ENCODE measurements around the gene NOM1. TPM values are rescaled to one million over a fixed set of nuclear protein-coding genes. Genes with fewer than 3 reads are reported as not detected.

NOM1 gene
- total RNA-seq, 2 donors from 2014 or later = 28.9 to 68.1 TPM

DNA sequence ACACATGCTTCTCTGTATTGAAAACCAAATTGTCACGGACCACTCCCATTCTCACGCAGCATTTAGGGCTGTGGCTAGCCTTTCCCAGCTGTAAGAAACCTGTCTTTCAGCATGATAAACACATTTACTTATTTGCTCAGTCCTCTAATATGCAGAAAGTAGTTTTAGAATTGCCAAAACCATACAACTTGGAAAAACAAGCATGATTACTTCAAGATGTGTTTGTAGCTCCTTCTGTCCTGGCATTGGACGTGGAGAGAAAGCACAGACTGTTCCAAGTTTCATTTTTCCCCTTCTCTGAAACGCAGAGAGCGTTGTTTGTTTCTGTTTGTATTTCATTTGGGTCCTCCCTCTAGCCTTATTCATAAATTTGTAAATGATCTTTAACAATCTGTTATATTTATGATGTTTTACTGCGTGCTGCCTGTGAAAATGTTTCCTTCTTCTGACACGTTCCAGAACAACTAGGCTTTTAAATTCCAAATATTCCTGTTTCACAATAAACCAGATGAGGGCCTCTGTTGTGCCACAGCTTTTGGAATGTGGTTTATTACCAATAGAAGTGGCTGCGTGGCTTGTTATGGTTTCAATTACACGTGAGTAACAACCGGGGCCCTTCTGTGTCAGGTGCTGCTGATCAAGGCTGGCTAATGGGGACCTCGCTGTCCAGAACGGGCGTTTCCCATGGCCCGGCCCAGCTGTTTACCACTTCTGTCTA is 34.8 kb downstream of the NOM1 start:
- Mint-ChIP-seq H3K9me3 (no peaks in the 10 kb centered on the region), H3K27ac (no peak overlapping the region), H3K27me3 (no peaks in the 10 kb centered on the region), H3K36me3 (no peaks in the 10 kb centered on the region), H3K4me1 (ENCODE audit: low read depth in 2 of 2) (no peaks in the 10 kb centered on the region), H3K4me3 (no peak overlapping the region)
- ATAC-seq (no peak), DNase-seq (ENCODE audit: low spot score) (no peak)

DNA sequence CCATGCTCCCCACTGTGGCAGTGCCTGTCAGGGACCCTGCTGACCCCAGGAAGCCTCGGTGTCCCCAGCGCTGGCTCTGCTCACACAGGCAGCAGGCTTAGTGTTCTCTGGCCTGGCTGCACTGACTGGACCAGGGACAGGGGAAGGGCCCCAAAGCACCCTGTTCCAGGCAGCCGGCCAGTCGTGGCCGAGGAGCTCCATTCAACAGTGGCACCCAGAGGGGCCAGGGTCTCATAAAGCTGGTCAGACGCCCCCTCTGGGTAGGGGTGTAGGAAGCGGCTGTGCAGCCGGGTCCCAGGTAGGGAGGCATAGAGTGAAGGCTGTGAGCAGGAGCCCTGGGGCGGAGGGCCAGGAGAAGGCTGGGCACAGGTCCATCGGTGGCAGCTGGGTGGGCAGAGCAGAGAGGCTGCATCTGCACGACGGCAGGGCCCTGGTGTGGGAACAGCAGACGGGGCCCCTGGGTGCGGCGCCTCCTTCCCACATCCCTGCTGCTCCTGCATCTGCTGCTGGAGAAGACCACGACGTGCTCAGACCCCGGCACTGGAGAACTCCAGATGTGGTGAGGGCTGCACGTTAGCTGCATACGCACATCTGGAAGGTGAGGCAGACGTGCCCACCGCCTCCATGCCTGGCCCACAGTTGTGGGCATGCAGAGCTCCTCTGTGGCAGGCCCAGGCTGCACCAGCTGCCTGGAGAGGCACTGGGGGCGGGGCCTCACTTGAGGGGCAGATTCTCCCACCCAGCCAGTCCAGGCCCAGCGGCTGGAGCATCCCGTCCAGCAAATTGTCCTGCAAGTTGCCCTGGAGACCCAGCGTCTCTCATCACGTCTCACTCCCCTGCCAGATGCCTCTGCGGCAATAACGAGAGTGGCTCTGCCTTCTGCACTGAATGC is 35.8 kb downstream of the NOM1 start:
- H3K4me1 Mint-ChIP-seq (ENCODE audit: low read depth in 2 of 2) = no peaks in the 10 kb centered on the region
- peak; percentile 40 to 45 for ATAC-seq
- H3K9me3 Mint-ChIP-seq = no peaks in the 10 kb centered on the region
- no peak overlapping the region for H3K4me3 Mint-ChIP-seq
- H3K27ac Mint-ChIP-seq = no peak overlapping the region
- DNase-seq (ENCODE audit: low spot score) = peak; percentile 57
- H3K27me3 Mint-ChIP-seq = no peaks in the 10 kb centered on the region
- no peaks in the 10 kb centered on the region for H3K36me3 Mint-ChIP-seq

DNA sequence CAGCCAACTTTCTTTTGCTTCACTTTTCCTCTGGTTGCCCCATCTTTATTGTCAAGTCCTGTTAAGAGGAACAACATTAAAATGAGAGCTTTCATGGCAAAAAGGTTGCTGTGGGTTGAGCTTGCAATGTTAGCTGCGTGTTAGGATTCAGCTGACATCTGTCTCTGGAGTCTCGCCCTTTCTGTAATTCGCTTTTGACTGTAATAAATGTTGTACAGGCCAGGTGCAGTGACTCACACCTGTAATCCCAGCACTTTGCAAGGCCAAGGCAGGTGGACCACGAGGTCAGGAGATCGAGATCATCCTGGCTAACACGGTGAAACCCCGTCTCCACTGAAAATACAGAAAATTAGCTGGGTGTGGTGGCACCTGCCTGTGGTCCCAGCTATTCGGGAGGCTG is 36.9 kb downstream of the NOM1 start:
- DNase-seq (ENCODE audit: low spot score) = no peak
- Mint-ChIP-seq H3K27me3 (no peaks in the 10 kb centered on the region), H3K4me3 (no peak overlapping the region), H3K4me1 (ENCODE audit: low read depth in 2 of 2) (no peaks in the 10 kb centered on the region), H3K9me3 (no peaks in the 10 kb centered on the region), H3K27ac (no peak overlapping the region), H3K36me3 (no peaks in the 10 kb centered on the region)
- ATAC-seq = no peak

DNA sequence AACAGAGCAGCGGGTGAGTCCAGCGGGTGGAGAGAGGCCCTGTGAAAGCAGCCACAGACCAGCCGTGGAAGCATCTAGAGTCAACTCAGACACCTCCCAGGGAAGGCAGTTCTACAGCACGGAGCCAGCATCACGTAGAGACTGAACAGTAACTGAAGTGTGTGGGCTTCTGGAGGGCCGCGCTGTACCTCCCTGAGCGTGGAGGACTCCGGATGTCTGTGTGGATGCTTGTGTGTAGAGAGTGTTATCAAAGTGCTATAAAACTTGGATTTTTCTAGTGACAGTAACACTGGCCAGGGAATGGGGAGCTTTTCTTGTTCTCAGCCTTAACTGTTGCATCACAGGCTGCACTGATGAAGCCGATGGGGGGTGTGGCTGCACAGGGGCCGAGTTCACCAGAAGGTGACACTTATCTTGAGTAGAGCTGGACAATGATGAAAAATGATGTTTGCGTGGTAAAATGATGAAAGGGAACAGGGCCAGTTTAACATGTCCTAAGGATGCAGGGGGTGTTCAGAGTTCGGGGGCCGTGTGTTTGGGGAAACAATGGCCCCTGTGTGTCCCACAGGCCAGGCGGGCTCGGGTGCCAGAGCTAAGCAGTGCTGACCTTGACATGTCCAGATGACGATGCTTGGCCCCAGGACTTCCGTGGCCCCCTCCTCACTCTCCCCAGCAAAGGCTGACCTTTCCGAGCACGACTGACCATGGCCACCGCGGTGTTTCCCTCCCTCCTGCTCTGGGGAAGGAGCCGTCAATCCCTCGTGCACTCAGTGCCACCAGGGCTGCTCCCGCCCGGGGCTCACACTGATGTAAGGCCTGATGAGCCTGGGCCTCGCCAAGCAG is 39.1 kb downstream of the NOM1 start:
- ATAC-seq = no peak
- H3K4me1 Mint-ChIP-seq (ENCODE audit: low read depth in 2 of 2) = no peaks in the 10 kb centered on the region
- H3K27me3 Mint-ChIP-seq = peaks cover 1 to 3% of the 10 kb centered on the region in 2 donors
- H3K27ac Mint-ChIP-seq = no peak overlapping the region
- no peaks in the 10 kb centered on the region for H3K36me3 Mint-ChIP-seq
- H3K9me3 Mint-ChIP-seq = no peaks in the 10 kb centered on the region
- no peak overlapping the region for H3K4me3 Mint-ChIP-seq
- no peak for DNase-seq (ENCODE audit: low spot score)

DNA sequence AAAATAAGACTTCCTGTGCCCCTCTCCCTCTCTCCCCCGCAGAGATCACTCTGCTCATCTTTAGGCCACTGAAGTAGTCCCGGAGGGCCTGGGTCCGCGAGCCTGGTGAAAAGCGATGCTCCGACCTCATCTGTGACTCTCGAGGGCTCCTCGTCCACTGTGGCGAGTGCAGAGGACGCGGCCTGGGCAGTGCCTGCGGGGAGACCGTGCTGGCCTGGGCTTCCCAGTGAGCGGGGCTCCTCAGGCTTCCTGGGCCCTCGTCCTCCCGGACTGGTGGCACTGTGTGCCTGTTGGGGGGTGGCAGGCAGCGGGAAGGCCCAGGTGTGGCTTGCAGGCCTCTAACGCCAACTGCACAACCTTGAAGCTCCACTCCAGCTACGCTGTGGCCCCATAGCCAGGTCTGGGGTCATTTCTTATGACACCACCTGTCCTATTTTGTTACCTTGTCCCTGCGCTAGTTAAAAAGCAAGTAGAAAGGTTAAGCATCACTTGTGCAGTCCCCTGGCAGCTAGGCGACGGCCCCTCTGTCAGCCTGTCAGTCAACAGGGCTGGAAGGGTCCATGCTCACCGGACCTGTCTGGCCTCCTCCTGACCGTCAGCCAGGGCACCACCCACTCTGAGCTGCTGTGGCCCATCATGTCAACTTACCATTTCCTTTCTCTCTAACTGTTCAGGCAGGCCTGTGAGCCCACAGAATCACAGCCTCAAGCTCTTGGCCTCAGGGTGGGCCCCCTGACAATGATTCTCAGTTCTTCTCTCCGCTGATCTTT is 40.4 kb downstream of the NOM1 start:
- Mint-ChIP-seq H3K4me1 (ENCODE audit: low read depth in 2 of 2) (no peaks in the 10 kb centered on the region), H3K9me3 (no peaks in the 10 kb centered on the region), H3K4me3 (no peak overlapping the region), H3K27me3 (peaks cover 4 to 8% of the 10 kb centered on the region in 2 donors), H3K27ac (no peak overlapping the region), H3K36me3 (no peaks in the 10 kb centered on the region)
- ATAC-seq = peak in 1 of 2 donors; percentile 53
- DNase-seq (ENCODE audit: low spot score) = no peak

DNA sequence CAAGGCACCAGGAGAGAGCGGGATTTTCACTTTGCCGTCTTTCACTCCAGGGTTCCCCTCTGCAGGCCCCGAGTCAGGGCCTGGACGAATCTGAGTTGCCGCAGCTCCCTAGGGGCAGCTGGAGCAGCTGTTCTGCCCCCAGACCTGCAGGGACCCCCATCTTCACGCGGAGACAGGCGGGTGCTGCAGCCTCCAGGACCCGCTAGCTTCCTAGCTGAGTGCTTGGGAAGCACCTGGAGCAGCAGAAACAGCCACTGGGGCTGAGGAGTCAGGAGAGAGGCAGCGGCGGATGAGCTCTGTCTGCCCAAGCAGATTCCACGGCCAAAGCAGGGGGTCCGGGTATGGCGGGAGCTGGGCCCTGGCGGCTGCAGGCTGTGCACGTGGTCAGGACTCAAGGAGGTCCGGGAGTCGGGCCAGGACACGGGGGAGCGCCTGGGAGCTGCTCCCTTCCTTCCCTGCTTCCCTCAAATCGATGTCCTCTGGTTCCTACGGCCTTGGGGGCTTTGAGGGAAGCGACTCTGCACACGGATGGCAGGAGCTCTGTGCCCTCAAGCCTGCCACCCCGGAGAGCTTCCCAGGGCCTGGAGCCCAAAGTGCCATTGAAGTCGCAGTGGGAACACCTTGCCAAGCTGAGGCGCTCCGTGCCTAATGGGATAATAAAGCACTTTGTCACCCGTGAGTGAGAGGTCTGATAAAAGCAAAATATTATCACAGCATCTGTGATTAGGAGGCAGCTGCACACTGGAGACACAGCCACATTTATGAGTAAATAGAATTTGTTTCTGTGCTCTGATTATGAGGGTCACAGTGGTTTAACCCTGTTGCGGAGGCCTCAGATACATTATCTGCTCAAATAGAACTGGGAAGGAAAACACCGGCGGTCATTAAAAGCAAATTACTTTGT is 43.8 kb downstream of the NOM1 start:
- no peak overlapping the region for H3K27ac Mint-ChIP-seq

DNA sequence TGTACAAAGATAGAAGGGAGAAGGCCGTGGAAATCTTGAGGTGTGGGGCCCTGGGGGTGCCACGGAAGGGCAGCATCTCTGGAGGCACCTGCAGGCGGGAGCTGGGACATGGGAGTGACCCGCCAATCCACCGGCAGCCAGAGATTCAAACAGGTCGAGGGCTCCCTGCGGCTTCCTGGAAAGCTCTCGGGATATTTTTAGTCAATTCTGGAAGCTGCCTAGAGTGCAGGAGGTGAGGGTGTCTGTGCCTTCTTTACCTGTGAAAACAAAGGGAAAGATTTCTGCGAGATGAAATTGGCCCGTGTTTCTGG is 44.4 kb downstream of the NOM1 start:
- Mint-ChIP-seq H3K9me3 (no peaks in the 10 kb centered on the region), H3K36me3 (no peaks in the 10 kb centered on the region), H3K27ac (no peak overlapping the region), H3K4me3 (no peak overlapping the region), H3K4me1 (ENCODE audit: low read depth in 2 of 2) (no peaks in the 10 kb centered on the region), H3K27me3 (peaks cover 23 to 43% of the 10 kb centered on the region in 2 donors)
- DNase-seq (ENCODE audit: low spot score) (no peak), ATAC-seq (no peak)

More for the DNA sequence above, 43.8 kb downstream of the NOM1 start:
- no peak for ATAC-seq
- Mint-ChIP-seq H3K27me3 (peaks cover 18 to 37% of the 10 kb centered on the region in 2 donors), H3K4me3 (no peak overlapping the region), H3K9me3 (no peaks in the 10 kb centered on the region), H3K4me1 (ENCODE audit: low read depth in 2 of 2) (no peaks in the 10 kb centered on the region), H3K36me3 (no peaks in the 10 kb centered on the region)
- DNase-seq (ENCODE audit: low spot score) = no peak

DNA sequence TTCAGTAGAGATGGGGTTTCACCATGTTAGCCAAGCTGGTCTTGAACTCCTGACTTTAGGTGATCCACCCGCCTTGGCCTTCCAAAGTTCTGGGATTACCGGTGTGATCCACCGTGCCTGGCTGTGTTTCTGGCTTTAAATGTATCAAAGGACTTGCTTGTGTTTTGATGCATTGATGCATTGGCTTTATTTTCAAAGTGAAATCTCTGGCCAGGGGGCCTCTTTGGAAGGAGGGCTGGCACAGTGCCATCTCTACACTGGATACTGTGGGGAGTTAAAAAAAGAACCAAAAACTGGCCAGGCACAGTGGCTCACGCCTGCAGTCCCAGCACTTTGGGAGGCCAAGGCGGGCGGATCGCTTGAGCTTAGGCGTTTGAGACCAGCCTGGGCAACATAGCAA is 44.9 kb downstream of the NOM1 start:
- Mint-ChIP-seq H3K4me3 (no peak overlapping the region), H3K27me3 (peaks cover 27 to 45% of the 10 kb centered on the region in 2 donors), H3K27ac (no peak overlapping the region), H3K36me3 (no peaks in the 10 kb centered on the region), H3K4me1 (ENCODE audit: low read depth in 2 of 2) (no peaks in the 10 kb centered on the region), H3K9me3 (no peaks in the 10 kb centered on the region)
- DNase-seq (ENCODE audit: low spot score) (no peak), ATAC-seq (no peak)

DNA sequence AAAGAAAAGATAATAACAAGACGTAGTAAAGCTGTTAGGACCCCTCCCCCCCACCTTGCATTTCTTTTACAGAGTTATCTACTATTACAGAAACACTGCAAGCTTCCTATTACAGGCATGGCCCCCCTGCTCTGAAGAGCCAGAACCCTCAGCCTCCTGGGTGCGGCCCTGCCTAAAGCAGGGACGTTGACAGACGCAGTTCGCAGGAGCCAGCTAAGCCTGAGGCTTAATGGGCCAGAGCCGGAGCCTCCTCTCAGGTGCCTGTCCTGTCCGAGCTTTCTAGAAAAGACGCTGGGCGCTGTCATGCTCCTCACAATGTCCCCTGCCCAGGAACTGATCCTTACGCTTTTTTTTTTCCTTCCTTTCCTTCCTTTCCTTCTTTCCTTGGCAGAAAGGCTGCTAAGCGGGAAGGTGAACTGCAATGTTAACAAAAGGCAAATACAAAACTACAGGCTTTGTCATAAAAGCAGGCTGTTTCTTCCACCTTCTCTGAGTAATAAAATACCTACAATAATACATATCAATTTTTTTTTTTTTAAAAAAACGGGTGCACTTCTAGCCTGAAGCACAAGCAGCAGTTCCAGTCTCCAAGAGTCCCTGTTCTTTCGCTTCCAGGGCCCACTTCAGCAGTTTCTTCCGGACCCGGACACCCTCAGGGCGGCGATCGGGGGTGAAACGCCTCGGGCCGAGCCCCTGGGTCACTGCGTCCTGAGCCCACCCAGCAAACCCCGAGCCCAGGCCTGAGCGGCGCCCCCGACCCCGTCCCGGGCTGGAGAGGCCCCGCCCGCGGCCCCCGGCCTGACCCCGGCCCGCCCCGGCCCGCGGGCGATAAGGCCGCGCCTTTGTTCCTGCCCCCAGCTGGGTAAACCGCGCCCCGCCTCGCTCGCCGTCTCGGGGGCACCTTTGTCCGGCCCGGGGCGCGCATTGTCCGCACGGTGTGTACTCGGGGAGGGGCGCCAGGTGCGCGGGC is 49.8 kb downstream of the NOM1 start:
- ATAC-seq = no peak
- peak overlapping the region; percentile 25 for H3K4me3 Mint-ChIP-seq
- H3K27me3 Mint-ChIP-seq = peaks cover 39 to 59% of the 10 kb centered on the region in 2 donors
- no peak overlapping the region for H3K27ac Mint-ChIP-seq
- peaks cover 9 to 14% of the 10 kb centered on the region in 2 donors for H3K4me1 Mint-ChIP-seq (ENCODE audit: low read depth in 2 of 2)
- H3K9me3 Mint-ChIP-seq = no peaks in the 10 kb centered on the region
- peaks cover 7% of the 10 kb centered on the region for H3K36me3 Mint-ChIP-seq
- no peak for DNase-seq (ENCODE audit: low spot score)

DNA sequence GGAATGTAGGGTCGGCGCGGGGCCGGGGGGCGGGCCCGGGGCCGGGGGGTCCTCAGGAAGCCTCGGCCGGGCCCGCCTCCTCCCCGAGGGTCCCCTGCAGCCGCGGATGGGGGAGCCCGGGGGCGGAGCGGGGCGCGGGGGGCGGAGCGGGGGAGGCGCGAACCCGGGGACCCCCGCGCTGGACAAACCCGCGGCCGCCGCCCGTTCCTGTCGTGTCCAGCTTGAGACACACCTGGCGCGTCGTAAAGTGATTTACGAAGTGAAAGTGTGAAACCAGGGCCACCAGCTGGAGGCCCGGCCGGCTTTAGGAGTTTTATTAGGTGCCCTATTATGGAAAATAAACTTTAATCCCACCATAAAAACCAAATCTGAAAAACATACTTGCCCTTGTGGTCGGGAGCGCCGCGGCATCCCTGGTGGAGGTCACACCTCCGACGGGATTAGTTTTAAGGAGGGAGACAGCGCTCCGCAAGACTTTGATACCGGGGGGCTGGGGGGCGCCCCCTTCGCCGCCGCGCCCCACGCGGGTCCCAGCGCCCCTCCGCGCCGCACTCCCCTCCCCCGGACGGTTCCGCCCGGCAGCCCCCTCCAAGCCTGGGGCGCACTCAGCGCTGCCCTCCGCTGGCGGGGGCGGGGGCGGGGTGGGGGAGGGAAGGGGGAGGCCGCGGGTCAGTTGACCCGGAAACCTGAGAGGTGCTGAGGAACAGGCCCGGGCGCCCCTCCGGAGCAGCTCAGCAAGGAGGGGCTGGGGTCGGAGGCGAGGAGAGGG is 50.6 kb downstream of the NOM1 start:
- ATAC-seq = no peak
- Mint-ChIP-seq H3K27me3 (peaks cover 47 to 66% of the 10 kb centered on the region in 2 donors), H3K27ac (peak overlapping the region in 1 of 2 donors; percentile 29), H3K9me3 (no peaks in the 10 kb centered on the region), H3K4me1 (ENCODE audit: low read depth in 2 of 2) (peaks cover 15 to 18% of the 10 kb centered on the region in 2 donors), H3K36me3 (peaks cover 7% of the 10 kb centered on the region), H3K4me3 (peak overlapping the region; percentile 86)
- no peak for DNase-seq (ENCODE audit: low spot score)
